ENCODE results near the gene ANKRD9.

ANKRD9 gene

DNA sequence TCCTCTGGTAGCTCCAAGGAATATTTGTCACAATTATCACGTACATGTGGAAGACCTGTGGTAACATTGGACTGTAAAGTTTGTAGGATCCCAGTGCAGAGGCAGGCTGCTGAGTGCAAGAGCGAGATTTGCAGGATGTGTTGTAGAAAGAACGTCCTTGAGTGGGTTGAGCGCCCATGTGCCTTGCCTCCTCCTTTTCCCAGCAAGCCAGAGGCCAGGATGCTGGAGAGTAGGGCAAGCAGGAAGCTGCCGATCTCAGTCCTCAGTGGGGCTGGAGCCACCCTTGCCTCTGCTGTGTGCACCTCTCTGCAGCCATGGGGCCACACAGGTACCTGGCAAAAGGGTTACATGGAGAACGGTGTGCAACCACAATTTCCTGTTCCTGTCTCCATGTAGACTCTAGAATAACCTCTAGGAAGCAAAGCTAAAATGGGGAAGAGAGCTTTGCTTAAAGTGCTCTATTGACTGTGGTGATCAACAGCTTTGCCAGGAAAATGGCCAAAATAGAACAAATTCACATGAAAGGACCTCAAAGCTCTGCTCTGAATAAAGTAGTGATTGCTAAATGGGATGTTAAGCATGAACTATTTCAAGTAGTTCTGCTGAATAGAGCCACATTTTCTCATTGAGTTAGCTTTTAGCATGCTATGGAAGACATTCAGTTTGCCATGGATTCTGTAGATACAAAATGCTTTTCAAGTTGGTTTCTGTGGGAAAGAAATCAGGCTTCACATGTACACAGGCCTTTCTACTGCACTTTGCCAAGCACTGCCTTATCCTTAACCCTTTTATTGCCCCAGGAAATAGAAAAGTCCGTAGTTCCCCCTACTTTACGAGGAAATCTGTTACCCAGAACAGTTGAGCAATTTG, 37.4 kb downstream of the ANKRD9 start:
- no peak for DNase-seq (ENCODE audit: low read depth)

DNA sequence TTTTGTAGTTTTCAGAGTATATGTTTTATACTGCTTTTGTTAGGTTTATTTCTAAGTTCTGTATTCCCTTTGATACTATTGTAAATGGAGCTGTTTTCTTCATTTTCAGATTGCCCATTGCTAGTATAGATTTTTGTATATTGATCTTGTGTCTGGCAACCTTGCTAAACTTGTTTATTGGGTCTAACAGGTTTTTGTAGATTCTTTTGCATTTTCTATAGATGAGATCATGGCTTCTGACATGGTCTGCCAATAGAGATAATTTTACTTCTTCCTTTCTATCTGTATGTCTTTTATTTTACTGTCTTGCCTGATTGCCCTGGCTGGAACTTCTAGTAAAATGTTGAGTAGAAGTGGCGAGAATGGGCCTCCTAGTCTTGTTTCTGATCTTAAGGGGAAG, 40.3 kb downstream of the ANKRD9 start:
- DNase-seq (ENCODE audit: low read depth): no peak

DNA sequence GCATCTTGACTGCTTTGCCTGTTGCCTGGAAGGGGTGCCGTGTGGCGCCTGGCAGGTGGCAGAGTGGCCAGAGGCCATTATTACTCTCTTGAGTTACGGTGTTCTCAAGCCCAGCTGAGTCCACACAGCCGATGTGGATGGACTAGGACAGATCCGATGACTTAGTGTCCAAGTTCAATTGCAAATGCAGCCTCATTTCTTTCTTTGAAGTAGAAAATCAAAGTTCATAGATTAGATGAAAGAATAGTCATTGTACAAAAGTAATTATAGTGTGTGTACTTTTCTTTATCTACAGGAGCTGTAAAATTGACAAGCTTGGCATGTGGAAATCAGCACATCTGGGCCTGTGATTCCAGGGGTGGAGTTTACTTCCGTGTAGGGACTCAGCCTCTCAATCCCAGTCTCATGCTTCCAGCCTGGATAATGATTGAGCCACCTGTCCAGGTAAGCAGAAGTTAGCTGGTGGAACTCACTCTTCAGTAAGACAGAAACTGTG, 44.7 kb downstream of the ANKRD9 start:
- no peak for DNase-seq (ENCODE audit: low read depth)

DNA sequence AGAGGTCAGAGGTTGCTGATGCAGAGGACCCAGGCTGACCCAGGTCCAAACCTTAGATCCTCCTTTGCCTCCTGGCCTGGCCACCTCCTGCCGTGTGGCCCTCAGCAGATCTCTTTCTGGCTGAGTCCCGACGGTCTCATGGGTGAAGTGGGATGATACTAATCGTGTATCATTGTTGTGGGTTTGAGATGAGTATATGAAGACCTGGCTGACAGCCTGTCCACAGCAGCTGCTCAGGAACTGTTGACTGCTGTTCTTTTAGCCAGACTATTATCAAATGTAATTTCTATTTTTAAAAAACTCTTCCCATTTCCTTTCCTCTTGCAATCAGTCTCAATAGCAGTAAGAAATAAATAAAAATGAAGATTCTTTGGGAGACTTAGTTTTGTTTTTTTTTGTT, 45.6 kb downstream of the ANKRD9 start:
- no peak for DNase-seq (ENCODE audit: low read depth)

DNA sequence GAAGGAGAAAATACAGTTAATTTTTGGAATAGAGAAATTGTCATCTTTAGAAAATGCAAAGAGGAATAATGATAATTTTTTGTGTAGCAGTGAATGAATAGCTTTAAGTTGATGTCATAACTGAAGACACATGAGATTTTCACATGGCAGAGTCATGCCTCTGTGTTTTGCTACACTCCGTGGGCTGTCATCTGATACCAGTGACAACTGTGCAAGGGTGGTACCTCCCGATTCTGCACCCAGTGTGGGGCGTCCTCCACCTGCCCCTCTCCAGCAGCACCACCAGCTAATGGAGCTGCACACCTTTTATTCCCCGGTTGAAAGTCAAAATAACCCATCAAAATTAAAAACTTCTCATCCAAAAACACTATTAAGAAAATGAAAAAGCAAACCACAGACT, 47.2 kb downstream of the ANKRD9 start:
- DNase-seq (ENCODE audit: low read depth): no peak

DNA sequence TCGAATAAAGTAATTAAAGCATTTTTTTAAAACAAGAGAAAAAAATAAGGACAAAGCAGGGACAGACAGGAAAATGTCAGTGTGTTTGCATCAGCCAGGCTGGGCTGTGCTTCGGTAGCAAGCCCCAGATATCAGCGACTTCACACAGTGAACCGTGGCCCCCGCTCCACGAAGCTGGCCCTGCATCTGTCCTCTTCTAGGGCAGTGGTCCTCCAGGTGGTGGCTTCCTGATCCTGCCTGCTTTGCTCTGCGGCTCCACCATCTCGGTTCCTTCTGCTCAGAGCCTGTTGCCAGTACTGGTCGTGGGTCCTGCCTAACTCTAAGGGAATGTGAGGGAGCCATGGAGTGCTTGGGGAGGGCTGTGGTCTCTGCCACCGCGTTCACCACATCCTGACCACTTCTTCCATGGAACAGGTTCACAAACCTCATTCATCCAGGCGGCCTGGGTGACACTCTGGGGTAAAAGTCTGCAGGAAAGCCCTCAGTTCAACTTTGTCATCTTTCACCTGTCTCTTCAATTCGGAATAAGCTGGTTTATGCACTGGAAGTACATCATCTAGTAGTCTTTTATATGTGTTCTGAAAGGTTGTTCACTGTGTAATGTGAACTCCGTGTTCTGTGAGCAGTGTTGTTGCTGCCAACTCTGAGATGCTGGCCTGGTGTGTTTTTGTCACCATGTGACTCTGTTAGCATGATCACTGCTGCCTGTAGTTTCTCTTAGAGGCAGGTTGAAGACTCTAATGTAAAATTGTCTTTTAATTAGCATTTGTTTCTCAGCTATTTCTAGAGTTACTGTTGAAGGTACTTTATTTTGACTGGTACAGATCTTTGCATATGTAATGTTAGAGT, 47.9 kb downstream of the ANKRD9 start:
- no peak for DNase-seq (ENCODE audit: low read depth)

DNA sequence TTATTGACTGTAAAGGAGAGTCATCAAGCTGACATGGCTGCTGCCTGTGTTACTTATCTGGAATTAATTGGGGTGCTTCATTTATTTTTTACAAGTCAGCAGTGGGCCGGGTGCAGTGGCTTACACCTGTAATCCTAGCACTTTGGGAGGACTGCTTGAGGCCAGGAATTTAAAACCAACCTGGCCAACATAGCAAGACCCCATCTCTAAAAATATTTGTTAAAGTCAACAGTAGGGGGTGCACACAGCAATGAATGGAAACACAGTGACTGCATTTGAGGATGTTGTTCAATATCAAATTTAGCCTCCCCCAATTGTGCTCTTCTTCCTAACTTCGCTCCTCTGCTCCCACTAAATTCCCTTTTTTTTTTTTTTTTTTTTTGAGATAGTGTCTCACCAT, 52.1 kb downstream of the ANKRD9 start:
- no peak for DNase-seq (ENCODE audit: low read depth)

DNA sequence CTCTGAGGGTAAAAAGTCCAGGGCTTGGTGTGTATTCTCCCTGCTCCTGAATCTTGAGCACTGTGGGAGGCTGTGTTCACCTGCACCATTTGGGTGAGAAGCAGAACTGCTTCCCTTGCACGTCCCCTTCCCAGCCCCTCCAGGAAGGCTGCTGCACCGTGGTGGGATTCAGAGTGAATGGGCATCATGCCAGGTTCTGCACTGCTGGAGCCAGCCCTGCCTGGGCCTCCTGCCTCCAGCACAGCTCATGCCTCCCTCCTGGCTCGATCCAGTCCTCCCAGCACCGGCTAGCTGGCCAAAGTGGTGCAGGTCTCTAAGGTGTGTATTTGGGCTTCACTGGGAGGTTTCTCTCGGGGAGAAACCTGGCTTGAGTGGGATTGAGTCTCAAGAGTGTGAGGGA, 54.9 kb downstream of the ANKRD9 start:
- no peak for DNase-seq (ENCODE audit: low read depth)

DNA sequence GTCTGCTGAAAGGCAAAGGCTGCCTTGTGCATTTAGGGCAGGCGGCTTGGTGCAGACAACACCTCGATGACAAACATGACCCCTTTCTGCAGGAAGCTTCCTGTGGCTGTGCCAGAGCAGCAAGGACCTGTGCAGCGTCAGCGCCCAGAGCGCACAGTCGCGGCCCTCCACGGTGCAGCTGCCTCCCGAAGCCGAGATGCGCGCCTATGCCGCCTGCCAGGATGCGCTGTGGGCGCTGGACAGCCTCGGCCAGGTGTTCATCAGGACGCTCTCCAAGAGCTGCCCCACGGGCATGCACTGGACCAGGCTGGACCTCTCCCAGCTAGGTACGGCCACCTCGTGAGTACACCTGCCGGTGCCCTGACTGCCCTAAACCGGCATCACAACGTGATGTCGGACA, 57.3 kb downstream of the ANKRD9 start:
- no peak for DNase-seq (ENCODE audit: low read depth)

Data from HS-27A (cell line).